Choroid plexus epithelial cell (primary cell): ENCODE data around the gene PCED1A.

Experiments used
- DNase-seq: peaks from one replicate; pipeline ENCODE4 v3.0.0-alpha.2; 2010; ENCODE audit warnings: low read depth
- H3K4me3 ChIP-seq: 2 replicates; pipeline ENCODE4 v1.5.1; 2011; ENCODE audit warnings: low read depth, mild to moderate bottlenecking, control low read depth, low read length, moderate library complexity
- CTCF ChIP-seq: conservative IDR thresholded peaks from 2 replicates; pipeline ENCODE4 v1.5.1; 2011; ENCODE audit warnings: low read depth, mild to moderate bottlenecking, control low read depth, inconsistent platforms, low read length, moderate library complexity

Gene PCED1A

GRCh38 chr20:2840138-2840966, at the start of gene PCED1A, which contains the start of gene VPS16:
Gene PCED1A (minus strand): TSS chr20:2840655. CDS start chr20:2839912, 743 bp downstream.
Gene VPS16 (plus strand): TSS chr20:2840745. CDS start chr20:2840775, 30 bp downstream.
- H3K4me3 ChIP-seq = peak within 1 kb of the TSS; percentile 86
- TF ChIP-seq CTCF = no peak
- DNase-seq = peak; percentile 89

GRCh38 chr20:2889797-2890196, 49.3 kb upstream of the PCED1A start:
- no peak for DNase-seq
- TF ChIP-seq CTCF = no peak
- no peak overlapping the region for H3K4me3 ChIP-seq

GRCh38 chr20:2889209-2889608, 48.8 kb upstream of the PCED1A start:
- TF ChIP-seq CTCF = no peak
- DNase-seq = no peak
- no peak overlapping the region for H3K4me3 ChIP-seq

GRCh38 chr20:2888224-2888955, 47.9 kb upstream of the PCED1A start:
- DNase-seq = no peak
- no peak for TF ChIP-seq CTCF
- H3K4me3 ChIP-seq = no peak overlapping the region

GRCh38 chr20:2887715-2888114, 47.3 kb upstream of the PCED1A start:
- no peak for TF ChIP-seq CTCF
- H3K4me3 ChIP-seq = no peak overlapping the region
- no peak for DNase-seq

GRCh38 chr20:2883726-2884637, 43.5 kb upstream of the PCED1A start:
- TF ChIP-seq CTCF = no peak
- no peak for DNase-seq
- H3K4me3 ChIP-seq = no peak overlapping the region
